Vagina (tissue), 2 donors: ENCODE measurements around the gene ALDH1L1. TPM values are rescaled to one million over a fixed set of nuclear protein-coding genes. Genes with fewer than 3 reads are reported as not detected.

Experiments
- DNase-seq, 2 donors: peaks; one replicate each; pipeline ENCODE4 v3.0.0-alpha.2; 2017; ENCODE audit errors: extremely low spot score in 2 of 2
- H3K27ac ChIP-seq: fragments of 200-600 bp; sonication (generic); one replicate; pipeline ENCODE4 v1.5.1; 2019
- H3K27me3 ChIP-seq: fragments of 200-600 bp; sonication (generic); one replicate; pipeline ENCODE4 v1.5.1; 2019
- H3K36me3 ChIP-seq, 2 donors: fragments of 200-600 bp; sonication (generic); one replicate each; pipeline ENCODE4 v1.5.1; 2017 to 2019
- H3K4me1 ChIP-seq: fragments of 200-600 bp; sonication (generic); one replicate; pipeline ENCODE4 v1.5.1; 2019
- H3K4me3 ChIP-seq, 2 donors: fragments of 200-600 bp; sonication (generic); 1 replicate in 1 of 2; 2 replicates in 1 of 2; pipeline ENCODE4 v1.5.1; 2016 to 2019
- H3K9me3 ChIP-seq: fragments of 200-600 bp; sonication (generic); one replicate; pipeline ENCODE4 v1.5.1; 2019
- POLR2A ChIP-seq, 2 donors: fragments of 450-650 bp; IDR thresholded peaks; one replicate each; pipeline ENCODE4 v1.6.1; 2017; ENCODE audit warnings: antibody characterized with exemption in 2 of 2, mild to moderate bottlenecking in 2 of 2, moderate library complexity in 2 of 2
- POLR2AphosphoS5 ChIP-seq, 2 donors: sonication (generic); formaldehyde crosslinking; IDR thresholded peaks; one replicate each; pipeline ENCODE4 v1.9.0; 2017; ENCODE audit warnings: antibody characterized with exemption in 2 of 2, mild to moderate bottlenecking in 2 of 2, low read depth in 1 of 2; ENCODE audit not compliant: insufficient read depth in 1 of 2
- intact Hi-C: fragments of 100-400 bp; cut with DNase I; formaldehyde crosslinking; loops from one replicate; pipeline ENCODE4 v1.15.1; 2023
- total RNA-seq: library from RNA; depleted of rRNA; stranded (reverse); fragments of >200 nt; gene quantifications from one replicate; pipeline ENCODE4 v1.2.3, GENCODE V29; 2016
- TF ChIP-seq, protein P1 (sequence below), 3 experiments: fragments of 450-650 bp in 2 of 3; fragments of 200-600 bp in 1 of 3; sonication (generic) in 1 of 3; IDR thresholded peaks; one replicate each; pipeline ENCODE4 v1.5.1; 2017 to 2019; ENCODE audit warnings: antibody characterized with exemption in 3 of 3, mild to moderate bottlenecking in 2 of 3, moderate library complexity in 2 of 3

The ALDH1L1 gene
- total RNA-seq, 1 donor from 2014 or later, result 19.2 TPM

DNA sequence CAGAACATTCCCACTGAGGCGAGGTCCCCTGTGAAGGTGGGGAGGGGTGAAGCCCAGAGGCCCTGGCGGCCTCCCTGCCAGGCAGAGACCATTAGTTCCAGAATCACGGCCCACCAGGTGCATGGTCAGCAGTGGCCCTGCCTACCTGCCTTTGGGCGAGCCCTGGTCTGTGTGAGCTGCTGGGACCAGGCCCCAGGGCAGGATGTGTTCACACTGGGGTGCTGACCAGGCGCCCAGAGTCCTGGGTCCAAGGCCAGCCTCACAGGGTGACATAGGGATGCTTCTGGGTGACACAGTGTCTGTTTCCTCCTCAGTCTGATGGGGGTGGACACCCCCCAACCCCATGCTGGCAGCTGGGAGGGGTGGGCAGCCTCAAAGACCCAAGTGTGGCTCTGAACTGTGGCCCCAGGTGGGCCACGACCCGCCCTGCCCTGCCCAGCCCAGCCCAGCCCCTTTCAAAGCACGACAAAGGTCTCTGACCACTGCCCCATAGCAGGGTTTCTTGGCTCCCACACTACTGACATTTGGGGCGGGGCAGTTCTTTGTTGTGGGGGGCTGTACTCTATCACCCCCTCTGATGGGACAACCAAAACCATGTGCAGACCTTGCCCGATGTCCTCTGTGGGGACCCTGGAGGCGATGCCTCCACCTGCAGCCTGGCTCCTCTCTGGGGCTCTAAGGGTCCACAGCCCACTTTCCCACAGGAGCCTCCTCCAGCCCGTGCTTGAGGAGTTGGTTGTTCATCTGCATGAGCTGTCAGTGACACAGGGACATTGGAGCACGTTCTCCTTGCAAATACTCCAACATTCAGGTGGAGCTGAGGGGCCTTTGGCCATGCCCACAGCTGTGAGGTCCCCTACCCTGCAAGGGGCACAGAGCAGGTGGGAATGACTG lies 51.6 kb downstream of the ALDH1L1 start:
- no peaks in the 10 kb centered on the region for H3K27me3 ChIP-seq
- peak; percentile 74 for DNase-seq
- H3K9me3 ChIP-seq, result no peaks in the 10 kb centered on the region
- intact Hi-C loops, result loop anchor here (5.0 kb wide), 1 partner anchor 269 kb away; no protein-coding TSS in a partner anchor
- no peak overlapping the region for H3K27ac ChIP-seq
- no peak for TF ChIP-seq POLR2A (IDR thresholded peaks at IDR 0.05)
- TF ChIP-seq, protein P1, sequence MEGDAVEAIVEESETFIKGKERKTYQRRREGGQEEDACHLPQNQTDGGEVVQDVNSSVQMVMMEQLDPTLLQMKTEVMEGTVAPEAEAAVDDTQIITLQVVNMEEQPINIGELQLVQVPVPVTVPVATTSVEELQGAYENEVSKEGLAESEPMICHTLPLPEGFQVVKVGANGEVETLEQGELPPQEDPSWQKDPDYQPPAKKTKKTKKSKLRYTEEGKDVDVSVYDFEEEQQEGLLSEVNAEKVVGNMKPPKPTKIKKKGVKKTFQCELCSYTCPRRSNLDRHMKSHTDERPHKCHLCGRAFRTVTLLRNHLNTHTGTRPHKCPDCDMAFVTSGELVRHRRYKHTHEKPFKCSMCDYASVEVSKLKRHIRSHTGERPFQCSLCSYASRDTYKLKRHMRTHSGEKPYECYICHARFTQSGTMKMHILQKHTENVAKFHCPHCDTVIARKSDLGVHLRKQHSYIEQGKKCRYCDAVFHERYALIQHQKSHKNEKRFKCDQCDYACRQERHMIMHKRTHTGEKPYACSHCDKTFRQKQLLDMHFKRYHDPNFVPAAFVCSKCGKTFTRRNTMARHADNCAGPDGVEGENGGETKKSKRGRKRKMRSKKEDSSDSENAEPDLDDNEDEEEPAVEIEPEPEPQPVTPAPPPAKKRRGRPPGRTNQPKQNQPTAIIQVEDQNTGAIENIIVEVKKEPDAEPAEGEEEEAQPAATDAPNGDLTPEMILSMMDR (IDR thresholded peaks at IDR 0.05), result no peak
- no peak for TF ChIP-seq POLR2AphosphoS5 (IDR thresholded peaks at IDR 0.05; ENCODE audit: insufficient read depth in 1 of 2, low read depth in 1 of 2)
- no peaks in the 10 kb centered on the region for H3K4me1 ChIP-seq
- H3K4me3 ChIP-seq, result no peak overlapping the region
- no peaks in the 10 kb centered on the region for H3K36me3 ChIP-seq

DNA sequence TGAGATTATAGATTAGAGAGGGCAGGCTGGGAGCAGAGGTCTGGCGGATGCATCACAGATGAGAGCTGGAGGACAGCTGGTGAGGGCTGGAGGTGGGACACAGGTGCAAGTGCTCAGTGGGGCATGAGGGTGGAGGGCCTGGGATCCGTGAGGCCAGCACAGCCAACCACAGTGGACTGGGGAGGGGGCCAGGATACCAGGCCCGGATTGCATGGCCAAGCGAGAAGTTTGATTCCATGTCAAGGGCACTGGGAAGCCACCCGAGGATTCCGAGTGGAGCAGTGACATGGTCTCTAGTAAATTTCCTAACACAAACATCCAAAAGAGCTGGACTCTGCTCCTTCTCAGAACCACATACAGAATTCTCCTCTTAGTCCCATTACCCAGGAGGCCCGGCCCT lies 52.5 kb downstream of the ALDH1L1 start:
- peak; percentile 44 to 74 for DNase-seq
- Histone ChIP-seq H3K27ac (no peak overlapping the region), H3K9me3 (no peaks in the 10 kb centered on the region), H3K36me3 (no peaks in the 10 kb centered on the region), H3K27me3 (no peaks in the 10 kb centered on the region), H3K4me1 (no peaks in the 10 kb centered on the region), H3K4me3 (no peak overlapping the region)
- TF ChIP-seq, protein P1 (IDR thresholded peaks at IDR 0.05), result no peak
- TF ChIP-seq POLR2A (IDR thresholded peaks at IDR 0.05), result no peak
- no peak for TF ChIP-seq POLR2AphosphoS5 (IDR thresholded peaks at IDR 0.05; ENCODE audit: insufficient read depth in 1 of 2, low read depth in 1 of 2)
- intact Hi-C loops, result loop anchor here (5.0 kb wide), 1 partner anchor 269 kb away; no protein-coding TSS in a partner anchor

DNA sequence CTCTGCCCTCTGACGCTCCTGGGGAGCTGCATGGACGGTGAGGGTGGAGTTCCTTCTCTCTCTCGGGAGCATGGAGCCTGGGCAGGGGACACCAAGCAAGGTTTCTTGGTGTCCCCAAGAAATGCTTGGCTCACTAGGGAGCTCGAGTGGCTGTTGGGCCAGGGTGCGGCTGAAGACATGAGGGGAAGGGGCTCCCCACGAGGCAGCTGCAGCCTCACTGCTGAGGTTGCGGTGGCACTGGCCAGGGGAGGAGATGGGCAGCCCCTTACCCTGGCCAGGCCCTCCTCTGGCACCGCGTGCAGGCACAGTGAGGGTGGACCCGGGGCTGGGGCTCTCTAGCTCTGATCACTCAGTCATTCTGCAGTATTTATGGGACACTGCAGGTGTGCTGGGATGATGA lies 52.9 kb downstream of the ALDH1L1 start:
- peak in 1 of 2 donors; percentile 54 for DNase-seq
- Histone ChIP-seq H3K27ac (no peak overlapping the region), H3K9me3 (no peaks in the 10 kb centered on the region), H3K4me1 (no peaks in the 10 kb centered on the region), H3K27me3 (no peaks in the 10 kb centered on the region), H3K36me3 (no peaks in the 10 kb centered on the region), H3K4me3 (no peak overlapping the region)
- TF ChIP-seq POLR2A (IDR thresholded peaks at IDR 0.05), result no peak
- TF ChIP-seq, protein P1 (IDR thresholded peaks at IDR 0.05), result no peak
- no peak for TF ChIP-seq POLR2AphosphoS5 (IDR thresholded peaks at IDR 0.05; ENCODE audit: insufficient read depth in 1 of 2, low read depth in 1 of 2)
- intact Hi-C loops, result loop anchor here (5.0 kb wide), 1 partner anchor 270 kb away; no protein-coding TSS in a partner anchor

DNA sequence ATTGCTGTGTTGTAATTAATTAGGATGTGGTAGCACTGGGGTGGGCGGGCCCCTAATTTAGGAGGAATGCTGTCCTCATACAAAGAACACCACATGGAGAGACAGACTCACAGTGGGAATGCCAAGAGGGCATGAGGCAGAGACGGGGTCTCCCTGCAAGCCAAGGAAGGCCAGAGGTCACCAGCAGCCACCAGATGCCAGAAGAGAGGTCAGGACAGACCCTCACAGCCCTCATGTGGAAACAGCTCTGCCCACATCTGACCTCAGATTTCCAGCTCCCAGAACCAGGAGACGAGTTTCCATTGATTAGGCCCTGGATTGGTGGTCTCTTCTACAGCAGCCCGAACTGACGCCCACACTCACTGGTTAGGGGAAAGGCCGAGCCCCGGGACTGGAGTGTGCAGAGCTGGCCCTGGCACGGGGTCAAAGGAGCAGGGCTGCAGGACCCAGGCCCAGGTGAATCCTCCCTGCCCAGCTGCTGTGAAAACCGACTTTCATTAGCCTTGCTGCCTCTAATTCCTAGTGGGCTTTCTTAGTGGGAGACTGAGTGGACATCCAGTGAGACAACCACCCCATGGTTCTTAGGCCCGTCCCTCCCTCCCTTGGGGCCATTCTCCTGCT lies 53.5 kb downstream of the ALDH1L1 start:
- no peaks in the 10 kb centered on the region for H3K4me1 ChIP-seq
- no peak for TF ChIP-seq POLR2A (IDR thresholded peaks at IDR 0.05)
- TF ChIP-seq, protein P1 (IDR thresholded peaks at IDR 0.05), result no peak
- TF ChIP-seq POLR2AphosphoS5 (IDR thresholded peaks at IDR 0.05; ENCODE audit: insufficient read depth in 1 of 2, low read depth in 1 of 2), result no peak
- H3K27ac ChIP-seq, result no peak overlapping the region
- peak; percentile 75 to 94 for DNase-seq
- no peaks in the 10 kb centered on the region for H3K9me3 ChIP-seq
- intact Hi-C loops, result loop anchor here (5.0 kb wide), 1 partner anchor 270 kb away; no protein-coding TSS in a partner anchor
- H3K4me3 ChIP-seq, result no peak overlapping the region
- no peaks in the 10 kb centered on the region for H3K27me3 ChIP-seq
- no peaks in the 10 kb centered on the region for H3K36me3 ChIP-seq
